WTC11 (cell line): Measurements from ENCODE around the gene CNOT8.

Experiments used
- ESRRA ChIP-seq: sonication (generic); formaldehyde crosslinking; IDR thresholded peaks from 2 replicates; pipeline ENCODE4 v1.8.1; 2022; ENCODE audit warnings: mild to moderate bottlenecking, missing genetic modification reagents, borderline replicate concordance
- GRHL2 ChIP-seq: fragments of 250-450 bp; sonication (Bioruptor Pico); IDR thresholded peaks from 2 replicates; pipeline ENCODE4 v1.8.0; 2022; ENCODE audit warnings: mild to moderate bottlenecking, moderate library complexity; ENCODE audit not compliant: insufficient replicate concordance, severe bottlenecking
- TEAD1 ChIP-seq: sonication (generic); formaldehyde crosslinking; IDR thresholded peaks from 2 replicates; pipeline ENCODE4 v1.8.0; 2022; ENCODE audit warnings: mild to moderate bottlenecking, missing genetic modification reagents
- TEAD4 ChIP-seq: sonication (generic); formaldehyde crosslinking; IDR thresholded peaks from 2 replicates; pipeline ENCODE4 v1.8.0; 2022; ENCODE audit warnings: mild to moderate bottlenecking, missing genetic modification reagents
- USF2 ChIP-seq: sonication (generic); formaldehyde crosslinking; IDR thresholded peaks from 2 replicates; pipeline ENCODE4 v1.8.1; 2023; ENCODE audit warnings: mild to moderate bottlenecking, missing genetic modification reagents, moderate library complexity
- TF ChIP-seq, protein P1 (sequence below): sonication (generic); formaldehyde crosslinking; IDR thresholded peaks from 2 replicates; pipeline ENCODE4 v1.8.1; 2023; ENCODE audit warnings: mild to moderate bottlenecking, missing genetic modification reagents
- TF ChIP-seq, protein P2 (sequence below): fragments of 200-600 bp; IDR thresholded peaks from 2 replicates; pipeline ENCODE4 v1.8.0; 2022; ENCODE audit warnings: antibody characterized with exemption
- TF ChIP-seq, protein P3 (sequence below): sonication (generic); formaldehyde crosslinking; IDR thresholded peaks from 2 replicates; pipeline ENCODE4 v1.8.1; 2023; ENCODE audit warnings: mild to moderate bottlenecking, missing genetic modification reagents, moderate library complexity

GRCh38 chr5:154901913-154902312, 43.5 kb downstream of the CNOT8 start:
- no peak for TF ChIP-seq USF2 (CRISPR knock-in tag)
- TF ChIP-seq, protein P1, sequence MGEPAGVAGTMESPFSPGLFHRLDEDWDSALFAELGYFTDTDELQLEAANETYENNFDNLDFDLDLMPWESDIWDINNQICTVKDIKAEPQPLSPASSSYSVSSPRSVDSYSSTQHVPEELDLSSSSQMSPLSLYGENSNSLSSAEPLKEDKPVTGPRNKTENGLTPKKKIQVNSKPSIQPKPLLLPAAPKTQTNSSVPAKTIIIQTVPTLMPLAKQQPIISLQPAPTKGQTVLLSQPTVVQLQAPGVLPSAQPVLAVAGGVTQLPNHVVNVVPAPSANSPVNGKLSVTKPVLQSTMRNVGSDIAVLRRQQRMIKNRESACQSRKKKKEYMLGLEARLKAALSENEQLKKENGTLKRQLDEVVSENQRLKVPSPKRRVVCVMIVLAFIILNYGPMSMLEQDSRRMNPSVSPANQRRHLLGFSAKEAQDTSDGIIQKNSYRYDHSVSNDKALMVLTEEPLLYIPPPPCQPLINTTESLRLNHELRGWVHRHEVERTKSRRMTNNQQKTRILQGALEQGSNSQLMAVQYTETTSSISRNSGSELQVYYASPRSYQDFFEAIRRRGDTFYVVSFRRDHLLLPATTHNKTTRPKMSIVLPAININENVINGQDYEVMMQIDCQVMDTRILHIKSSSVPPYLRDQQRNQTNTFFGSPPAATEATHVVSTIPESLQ (CRISPR knock-in tag) = no peak
- no peak for TF ChIP-seq TEAD4 (CRISPR knock-in tag)
- TF ChIP-seq, protein P2, sequence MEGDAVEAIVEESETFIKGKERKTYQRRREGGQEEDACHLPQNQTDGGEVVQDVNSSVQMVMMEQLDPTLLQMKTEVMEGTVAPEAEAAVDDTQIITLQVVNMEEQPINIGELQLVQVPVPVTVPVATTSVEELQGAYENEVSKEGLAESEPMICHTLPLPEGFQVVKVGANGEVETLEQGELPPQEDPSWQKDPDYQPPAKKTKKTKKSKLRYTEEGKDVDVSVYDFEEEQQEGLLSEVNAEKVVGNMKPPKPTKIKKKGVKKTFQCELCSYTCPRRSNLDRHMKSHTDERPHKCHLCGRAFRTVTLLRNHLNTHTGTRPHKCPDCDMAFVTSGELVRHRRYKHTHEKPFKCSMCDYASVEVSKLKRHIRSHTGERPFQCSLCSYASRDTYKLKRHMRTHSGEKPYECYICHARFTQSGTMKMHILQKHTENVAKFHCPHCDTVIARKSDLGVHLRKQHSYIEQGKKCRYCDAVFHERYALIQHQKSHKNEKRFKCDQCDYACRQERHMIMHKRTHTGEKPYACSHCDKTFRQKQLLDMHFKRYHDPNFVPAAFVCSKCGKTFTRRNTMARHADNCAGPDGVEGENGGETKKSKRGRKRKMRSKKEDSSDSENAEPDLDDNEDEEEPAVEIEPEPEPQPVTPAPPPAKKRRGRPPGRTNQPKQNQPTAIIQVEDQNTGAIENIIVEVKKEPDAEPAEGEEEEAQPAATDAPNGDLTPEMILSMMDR = no peak
- no peak for TF ChIP-seq ESRRA (CRISPR knock-in tag)
- TF ChIP-seq GRHL2 (CRISPR knock-in tag) = no peak
- TF ChIP-seq, protein P3, sequence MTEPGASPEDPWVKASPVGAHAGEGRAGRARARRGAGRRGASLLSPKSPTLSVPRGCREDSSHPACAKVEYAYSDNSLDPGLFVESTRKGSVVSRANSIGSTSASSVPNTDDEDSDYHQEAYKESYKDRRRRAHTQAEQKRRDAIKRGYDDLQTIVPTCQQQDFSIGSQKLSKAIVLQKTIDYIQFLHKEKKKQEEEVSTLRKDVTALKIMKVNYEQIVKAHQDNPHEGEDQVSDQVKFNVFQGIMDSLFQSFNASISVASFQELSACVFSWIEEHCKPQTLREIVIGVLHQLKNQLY (CRISPR knock-in tag) = no peak
- TF ChIP-seq TEAD1 (CRISPR knock-in tag) = no peak
